ENCODE results near the gene CASP3. TPM values are rescaled to one million over a fixed set of nuclear protein-coding genes. Genes with fewer than 3 reads are reported as not detected.

Gene CASP3
- total and polyA plus RNA-seq, 9 of the 15 experiments (the other 6 are each of a cell fraction or from before 2014, with no cell fraction given) = 17.6 to 40.1 (median 31.8) TPM

GRCh38 chr4:184628103-184628502, 21.1 kb downstream of the CASP3 start:
- FAIRE-seq (no peak), ATAC-seq (no peak), DNase-seq (ENCODE audit: extremely low read depth in 1 of 4, low spot score in 3 of 4) (no peak)
- H4K20me1 ChIP-seq (replicated peaks; ENCODE audit: control insufficient read depth, insufficient read depth, low read length) = no peaks in the 10 kb centered on the region
- WGBS (ENCODE audit: insufficient coverage, low coverage, missing lambda C conversion rate) = 90% methylated on average over 4 of the region's 4 CpGs
- no peak for TF ChIP-seq AFF1 (IDR thresholded peaks at IDR 0.05; ENCODE audit: low read depth in 1 of 2, partially characterized antibody in 2 of 2)
- no peak for TF ChIP-seq MCM2 (IDR thresholded peaks at IDR 0.05; ENCODE audit: low read depth)
- TF ChIP-seq RHOXF2B (CRISPR knock-in tag; conservative IDR thresholded peaks at IDR 0.05) = no peak
- TF ChIP-seq RFX5 (IDR thresholded peaks at IDR 0.05; ENCODE audit: low read depth, low read length) = no peak
- no peak for TF ChIP-seq ERF (CRISPR knock-in tag; IDR thresholded peaks at IDR 0.05)
- no peak for TF ChIP-seq NFE2L1 (tag; IDR thresholded peaks at IDR 0.05; ENCODE audit: borderline replicate concordance, low read depth)
- no peak for TF ChIP-seq THRB (CRISPR knock-in tag; conservative IDR thresholded peaks at IDR 0.05)
- TF ChIP-seq NCOA4 (IDR thresholded peaks at IDR 0.05; ENCODE audit: partially characterized antibody) = no peak
- TF ChIP-seq CBFB (CRISPR knock-in tag; IDR thresholded peaks at IDR 0.05) = no peak
- no peaks in the 10 kb centered on the region for H3K79me2 ChIP-seq (ENCODE audit: control insufficient read depth, insufficient read depth, low read length)
- H3K36me3 ChIP-seq (ENCODE audit: control insufficient read depth, insufficient read depth, low read length) = peaks cover 48% of the 10 kb centered on the region
- H3K4me2 ChIP-seq (ENCODE audit: insufficient read depth, low read length) = no peak overlapping the region
- CTCF ChIA-PET (ENCODE audit: low intra/inter-chr PET ratio) = no interaction called here
- H3K4me1 ChIP-seq (replicated peaks in 1 of 2; ENCODE audit: control insufficient read depth in 2 of 2, insufficient read depth in 2 of 2, low read length in 2 of 2) = peaks cover 0 to 6% of the 10 kb centered on the region in 2 experiments; a peak in 2 of 5 replicates
- H3K9me1 ChIP-seq (ENCODE audit: control insufficient read depth, insufficient read depth, low read length) = no peaks in the 10 kb centered on the region
- H2AFZ ChIP-seq (ENCODE audit: low read depth, low read length) = no peak overlapping the region
- H3K9me3 ChIP-seq (replicated peaks; ENCODE audit: control insufficient read depth, insufficient read depth, low read depth, low read length) = no peaks in the 10 kb centered on the region
- intact Hi-C loops (cut with micrococcal nuclease) = no loop called here
- no peak overlapping the region for H3K4me3 ChIP-seq
- POLR2A ChIA-PET = interaction anchor here (1.1 kb wide), 1 partner anchor 9 kb away, joined by 3 read pairs; no protein-coding TSS in a partner anchor
- BruUV-seq (replicated peaks) = TSS peak; percentile 36
- H3K27me3 ChIP-seq (ENCODE audit: control insufficient read depth in 2 of 2, insufficient read depth in 2 of 2, low read length in 2 of 2) = no peaks in the 10 kb centered on the region
- no peak overlapping the region for H3K27ac ChIP-seq (ENCODE audit: extremely low read depth, low read depth, low read length)
- in situ Hi-C loops (cut with MboI) = no loop called here
- no peak overlapping the region for H3K9ac ChIP-seq (ENCODE audit: insufficient read depth in 1 of 2, low read depth in 2 of 2, low read length in 2 of 2)
